HCT116 (cell line): ENCODE measurements around the gene ZNF562. TPM values are rescaled to one million over a fixed set of nuclear protein-coding genes. Genes with fewer than 3 reads are reported as not detected.
A peak's percentile ranks its signal among the peaks of the same experiment; 100 is the strongest.

ENCODE experiments used
- ATAC-seq: fragments of 200-7000 bp; cut with Tn5 transposase; 2 replicates; pipeline ENCODE4 v1.9.1; 2020; ENCODE audit warnings: mild to moderate bottlenecking, moderate library complexity
- BruUV-seq: library from RNA; stranded (reverse); fragments of 400-500 nt; replicated peaks from 2 replicates; lab custom pipeline; 2021; lab: Mats Ljungman, UMichigan
- CTCF ChIA-PET: fragments of 300-600 bp; sonication (Branson Sonifier 250); formaldehyde crosslinking; loops from one replicate; lab custom pipeline; 2021; ENCODE audit warnings: antibody characterized with exemption; lab: Charles Lee
- POLR2A ChIA-PET: fragments of 300-600, 350-600 bp; sonication (Branson Sonifier 250); formaldehyde crosslinking; loops from one replicate; lab custom pipeline; 2021; ENCODE audit warnings: antibody characterized with exemption; lab: Charles Lee
- RAD21 ChIA-PET, 2 experiments: fragments of 300-600 bp; sonication (Branson Sonifier 250); formaldehyde crosslinking; loops; one replicate each; lab custom pipeline; 2023; ENCODE audit warnings: low total read pairs in 2 of 2; ENCODE audit not compliant: uncharacterized antibody in 2 of 2, unreplicated experiment in 2 of 2, low non-redundant PET in 1 of 2; lab: Charles Lee
- DNase-seq: peaks from one replicate; pipeline ENCODE4 v3.0.0-alpha.2; 2010; ENCODE audit warnings: low read depth, low spot score
- H2AFZ ChIP-seq: fragments of 200-600 bp; shearing (Covaris generic), sonication (generic); 2 replicates; pipeline ENCODE4 v1.6.1; 2017; ENCODE audit warnings: low read depth, mixed run types, mixed read lengths, antibody characterized with exemption, low read length; ENCODE audit not compliant: poor library complexity, severe bottlenecking
- H3K27ac ChIP-seq: 2 replicates; pipeline ENCODE4 v1.5.1; 2012; ENCODE audit warnings: low read depth, low read length
- H3K27me3 ChIP-seq: fragments of 200-600 bp; sonication (generic); 2 replicates; pipeline ENCODE4 v1.6.1; 2016; ENCODE audit warnings: mixed run types, low read length, mixed read lengths; ENCODE audit not compliant: insufficient read depth
- H3K36me3 ChIP-seq, 2 experiments: fragments of 200-500 bp in 1 of 2; fragments of 200-600 bp in 1 of 2; sonication (Bioruptor generic) in 1 of 2; sonication (generic) in 1 of 2; 2 replicates each; pipeline versions ENCODE4 v1.5.1 to v1.6.1; 2014 to 2016; ENCODE audit warnings: low read length in 2 of 2, inconsistent platforms in 1 of 2, mixed read lengths in 1 of 2, mixed run types in 1 of 2; ENCODE audit not compliant: insufficient read depth in 2 of 2, control insufficient read depth in 1 of 2
- H3K4me1 ChIP-seq, 2 experiments: fragments of 200-600 bp in 1 of 2; sonication (generic) in 1 of 2; 2 replicates each; pipeline versions ENCODE4 v1.5.1 to v1.6.1; 2012 to 2017; ENCODE audit warnings: low read length in 2 of 2, inconsistent platforms in 1 of 2, mild to moderate bottlenecking in 1 of 2, mixed read lengths in 1 of 2, mixed run types in 1 of 2, moderate library complexity in 1 of 2; ENCODE audit not compliant: insufficient read depth in 2 of 2, control insufficient read depth in 1 of 2
- H3K4me2 ChIP-seq: fragments of 200-600 bp; sonication (generic); 2 replicates; pipeline ENCODE4 v1.6.1; 2017; ENCODE audit warnings: mixed run types, low read length, mixed read lengths
- H3K4me3 ChIP-seq, 2 experiments: fragments of 200-600 bp in 1 of 2; sonication (generic) in 1 of 2; replicated peaks in 1 of 2; 2 replicates each; pipeline ENCODE4 v1.5.1; 2011 to 2016; ENCODE audit warnings: low read length in 2 of 2, control low read depth in 1 of 2, low read depth in 1 of 2, mild to moderate bottlenecking in 1 of 2, mixed read lengths in 1 of 2, mixed run types in 1 of 2
- H3K79me2 ChIP-seq: fragments of 200-600 bp; sonication (generic); 2 replicates; pipeline ENCODE4 v1.6.1; 2017; ENCODE audit warnings: mild to moderate bottlenecking, mixed run types, low read length, moderate library complexity, mixed read lengths; ENCODE audit not compliant: insufficient read depth
- H3K9ac ChIP-seq: fragments of 200-600 bp; sonication (generic); 2 replicates; pipeline ENCODE4 v1.6.1; 2016; ENCODE audit warnings: low read length, mixed read lengths
- H3K9me2 ChIP-seq: fragments of 200-600 bp; sonication (generic), shearing (Covaris generic); 2 replicates; pipeline ENCODE4 v1.6.1; 2017; ENCODE audit warnings: mixed run types, mild to moderate bottlenecking, moderate library complexity; ENCODE audit not compliant: insufficient read depth
- H3K9me3 ChIP-seq, 2 experiments: fragments of 200-500 bp in 1 of 2; fragments of 200-600 bp in 1 of 2; sonication (Bioruptor generic) in 1 of 2; sonication (generic) in 1 of 2; 2 replicates each; pipeline ENCODE4 v1.6.1; 2014 to 2017; ENCODE audit warnings: low read length in 2 of 2, mixed read lengths in 2 of 2, inconsistent platforms in 1 of 2, low read depth in 1 of 2, mild to moderate bottlenecking in 1 of 2, mixed run types in 1 of 2, moderate library complexity in 1 of 2; ENCODE audit not compliant: control insufficient read depth in 1 of 2, insufficient read depth in 1 of 2
- H4K20me1 ChIP-seq: fragments of 200-600 bp; sonication (generic), shearing (Covaris generic); 2 replicates; pipeline ENCODE4 v1.6.1; 2017; ENCODE audit warnings: mixed run types, mild to moderate bottlenecking, moderate library complexity; ENCODE audit not compliant: insufficient read depth
- CBX3 ChIP-seq: IDR thresholded peaks from 2 replicates; pipeline ENCODE4 v1.6.1; 2012; ENCODE audit warnings: low read depth
- ELF1 ChIP-seq: IDR thresholded peaks from 2 replicates; pipeline ENCODE4 v1.6.1; 2012; ENCODE audit warnings: low read depth, borderline replicate concordance
- EZH2 ChIP-seq: fragments of 200-600 bp; sonication (generic); IDR thresholded peaks from 2 replicates; pipeline ENCODE4 v1.6.1; 2017; ENCODE audit warnings: antibody characterized with exemption, mixed run types
- FOSL1 ChIP-seq: IDR thresholded peaks from 2 replicates; pipeline ENCODE4 v1.6.1; 2012; ENCODE audit warnings: low read depth
- POLR2A ChIP-seq: IDR thresholded peaks from 2 replicates; pipeline ENCODE4 v1.7.0; 2011; ENCODE audit warnings: borderline replicate concordance; ENCODE audit not compliant: insufficient read depth, insufficient read length; ENCODE audit errors: extremely low read depth
- SP1 ChIP-seq: IDR thresholded peaks from 2 replicates; pipeline ENCODE4 v1.6.1; 2012; ENCODE audit warnings: low read depth
- YY1 ChIP-seq: IDR thresholded peaks from 2 replicates; pipeline ENCODE4 v1.6.1; 2011; ENCODE audit warnings: low read length, low read depth, moderate library complexity, mild to moderate bottlenecking; ENCODE audit not compliant: insufficient replicate concordance; ENCODE audit errors: extremely low read depth
- ZNF274 ChIP-seq: fragments of 200-500 bp; sonication (Bioruptor generic); IDR thresholded peaks from 2 replicates; pipeline ENCODE4 v1.6.1; 2014; ENCODE audit warnings: mild to moderate bottlenecking, low read depth, low read length, inconsistent platforms
- intact Hi-C: fragments of 100-400 bp; cut with micrococcal nuclease; formaldehyde crosslinking; loops from 2 replicates; pipeline ENCODE4 v1.10.0; 2022
- total RNA-seq: library from RNA; stranded (reverse); gene quantifications from one replicate; pipeline ENCODE4 v1.2.1, GENCODE V29; 2021; ENCODE audit not compliant: unreplicated experiment
- TF ChIP-seq, protein P1 (sequence below): IDR thresholded peaks from 2 replicates; pipeline ENCODE4 v1.6.1; 2012
- TF ChIP-seq, protein P2 (sequence below): IDR thresholded peaks from 2 replicates; pipeline ENCODE4 v1.6.1; 2012

Gene ZNF562
- total RNA-seq, 1 experiment from 2014 or later, result 37.8 TPM

DNA sequence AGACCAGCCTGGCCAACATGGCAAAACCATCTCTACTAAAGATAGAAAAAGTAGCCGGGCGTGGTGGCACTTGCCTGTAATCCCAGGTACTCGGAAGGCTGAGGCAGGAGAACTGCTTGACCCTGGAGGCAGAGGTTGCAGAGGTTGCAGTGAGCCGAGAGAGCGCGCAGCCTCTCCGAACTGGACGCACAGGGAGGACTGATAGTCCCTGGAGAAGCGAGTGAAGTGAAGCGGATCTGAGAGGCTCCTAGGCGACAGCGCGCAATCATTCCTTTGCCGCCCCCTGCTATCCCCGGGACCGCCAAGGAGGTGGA lies 54.1 kb downstream of the ZNF562 start:
- no peak for DNase-seq
- ChIA-PET CTCF (interaction anchor here (0.9 kb wide), 1 partner anchor 176 kb away, joined by 4 read pairs; no protein-coding TSS in a partner anchor), RAD21 (no interaction called here), POLR2A (interaction anchor here (0.8 kb wide), 1 partner anchor 198 kb away, joined by 3 read pairs; the partner anchor contains the start of gene FBXL12)
- Histone ChIP-seq H3K36me3 (peaks cover 27 to 33% of the 10 kb centered on the region in 2 experiments), H3K4me1 (peaks cover 3 to 13% of the 10 kb centered on the region in 2 experiments; a peak in 3 of 4 replicates), H3K4me2 (peak overlapping the region; percentile 81), H3K4me3 (peak overlapping the region; percentile 92 to 97), H3K9me3 (no peaks in the 10 kb centered on the region), H3K27ac (peak overlapping the region; percentile 81), H4K20me1 (no peaks in the 10 kb centered on the region), H3K9ac (peak overlapping the region; percentile 83), H2AFZ (peak overlapping the region; percentile 79), H3K79me2 (peaks cover 24% of the 10 kb centered on the region), H3K27me3 (no peaks in the 10 kb centered on the region), H3K9me2 (no peaks in the 10 kb centered on the region)
- peak; percentile 63 for ATAC-seq
- TF ChIP-seq SP1 (no peak), EZH2 (no peak), CBX3 (no peak), ELF1 (no peak), ZNF274 (no peak), YY1 (no peak), POLR2A (no peak), FOSL1 (no peak)
- TF ChIP-seq, protein P1, sequence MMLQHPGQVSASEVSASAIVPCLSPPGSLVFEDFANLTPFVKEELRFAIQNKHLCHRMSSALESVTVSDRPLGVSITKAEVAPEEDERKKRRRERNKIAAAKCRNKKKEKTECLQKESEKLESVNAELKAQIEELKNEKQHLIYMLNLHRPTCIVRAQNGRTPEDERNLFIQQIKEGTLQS, result no peak
- BruUV-seq, result no TSS peak
- intact Hi-C loops, result loop anchor here (5.0 to 10.0 kb wide), 3 partner anchors 33 to 478 kb away; partner anchors contain the start of gene ZNF317

GRCh38 chr19:9615844-9616243 lies 59.1 kb downstream of the ZNF562 start:
- Histone ChIP-seq H3K4me2 (no peak overlapping the region), H3K27ac (no peak overlapping the region), H3K79me2 (peaks cover 22% of the 10 kb centered on the region), H4K20me1 (no peaks in the 10 kb centered on the region), H3K9me2 (no peaks in the 10 kb centered on the region), H3K27me3 (no peaks in the 10 kb centered on the region), H3K9me3 (peaks cover 6 to 10% of the 10 kb centered on the region in 2 experiments; a peak in 2 of 4 replicates), H3K4me3 (no peak overlapping the region), H3K36me3 (peaks cover 66 to 70% of the 10 kb centered on the region in 2 experiments), H3K9ac (no peak overlapping the region), H3K4me1 (peaks cover 0 to 6% of the 10 kb centered on the region in 2 experiments; a peak in 2 of 4 replicates), H2AFZ (no peak overlapping the region)
- ChIA-PET CTCF (no interaction called here), RAD21 (no interaction called here), POLR2A (no interaction called here)
- BruUV-seq, result no TSS peak
- DNase-seq (no peak), ATAC-seq (no peak)
- intact Hi-C loops, result no loop called here
- no peak for TF ChIP-seq SP1
- TF ChIP-seq CBX3, result no peak
- TF ChIP-seq, protein P2, sequence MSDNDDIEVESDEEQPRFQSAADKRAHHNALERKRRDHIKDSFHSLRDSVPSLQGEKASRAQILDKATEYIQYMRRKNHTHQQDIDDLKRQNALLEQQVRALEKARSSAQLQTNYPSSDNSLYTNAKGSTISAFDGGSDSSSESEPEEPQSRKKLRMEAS, result no peak
